IMR-90 (cell line): Measurements from ENCODE around the gene GABRA6. TPM values are rescaled to one million over a fixed set of nuclear protein-coding genes. Genes with fewer than 3 reads are reported as not detected.

Experiments used
- ATAC-seq: fragments of 200-7000 bp; cut with Tn5 transposase; 2 replicates; pipeline ENCODE4 v1.9.1; 2020; ENCODE audit warnings: low read depth, mild to moderate bottlenecking, moderate library complexity
- BruUV-seq: library from RNA; stranded (reverse); fragments of 400-500 nt; replicated peaks from 2 replicates; lab custom pipeline; 2021; lab: Mats Ljungman, UMichigan
- CTCF ChIA-PET: fragments of 300-600 bp; formaldehyde crosslinking; extraction: SDS; loops from one replicate; lab custom pipeline; 2021; ENCODE audit warnings: antibody characterized with exemption; lab: Yijun Ruan, JAX
- POLR2A ChIA-PET: fragments of 300-600 bp; sonication (Branson Sonifier 250); formaldehyde crosslinking; loops from one replicate; lab custom pipeline; 2022; ENCODE audit warnings: antibody characterized with exemption; ENCODE audit not compliant: unreplicated experiment; lab: Charles Lee
- DNase-seq: peaks from one replicate; pipeline ENCODE4 v3.0.0; 2013
- H2AFZ ChIP-seq: replicated peaks from 2 replicates; pipeline ENCODE3; 2013; ENCODE audit warnings: low read length, mild to moderate bottlenecking; ENCODE audit not compliant: poor library complexity
- H2AK5ac ChIP-seq: 2 replicates; pipeline ENCODE4 v1.6.1; 2013; ENCODE audit warnings: low read depth, low read length, inconsistent platforms
- H2AK9ac ChIP-seq: replicated peaks from 2 replicates; pipeline ENCODE3; 2013; ENCODE audit warnings: mild to moderate bottlenecking, low read depth, low read length, moderate library complexity; ENCODE audit not compliant: poor library complexity
- H2BK120ac ChIP-seq: 2 replicates; pipeline ENCODE4 v1.6.1; 2013; ENCODE audit warnings: low read depth, low read length, inconsistent platforms
- H2BK15ac ChIP-seq: 3 replicates; pipeline ENCODE4 v1.6.1; 2013; ENCODE audit warnings: low read depth, low read length, inconsistent platforms
- H2BK20ac ChIP-seq: 2 replicates; pipeline ENCODE4 v1.6.1; 2013; ENCODE audit warnings: low read depth, mild to moderate bottlenecking, inconsistent platforms, low read length, moderate library complexity
- H2BK5ac ChIP-seq: 2 replicates; pipeline ENCODE4 v1.6.1; 2013; ENCODE audit warnings: mild to moderate bottlenecking, low read depth, low read length, inconsistent platforms; ENCODE audit not compliant: poor library complexity, severe bottlenecking
- H3K14ac ChIP-seq: replicated peaks from 2 replicates; pipeline ENCODE4 v1.6.1; 2013; ENCODE audit warnings: low read depth, low read length, inconsistent platforms
- H3K18ac ChIP-seq: 2 replicates; pipeline ENCODE4 v1.6.1; 2013; ENCODE audit warnings: low read depth, low read length, control low read depth
- H3K23ac ChIP-seq: 2 replicates; pipeline ENCODE4 v1.6.1; 2013; ENCODE audit warnings: low read depth, low read length, inconsistent platforms
- H3K27ac ChIP-seq: 2 replicates; pipeline ENCODE4 v1.5.1; 2013; ENCODE audit warnings: mild to moderate bottlenecking, control low read depth, low read length; ENCODE audit not compliant: insufficient read depth
- H3K27me3 ChIP-seq: 2 replicates; pipeline ENCODE4 v1.6.1; 2013; ENCODE audit warnings: low read length; ENCODE audit not compliant: control insufficient read depth, insufficient read depth
- H3K36me3 ChIP-seq: 2 replicates; pipeline ENCODE4 v1.6.1; 2013; ENCODE audit warnings: low read length, mixed read lengths; ENCODE audit not compliant: control insufficient read depth, insufficient read depth
- H3K4ac ChIP-seq: 2 replicates; pipeline ENCODE4 v1.6.1; 2013; ENCODE audit warnings: low read depth, low read length, inconsistent platforms
- H3K4me1 ChIP-seq: 2 replicates; pipeline ENCODE4 v1.6.1; 2013; ENCODE audit warnings: low read length, mixed read lengths; ENCODE audit not compliant: control insufficient read depth, insufficient read depth
- H3K4me2 ChIP-seq: 2 replicates; pipeline ENCODE4 v1.6.1; 2013; ENCODE audit warnings: low read depth, mild to moderate bottlenecking, control low read depth, low read length, moderate library complexity
- H3K4me3 ChIP-seq: 2 replicates; pipeline ENCODE4 v1.5.1; 2013; ENCODE audit warnings: low read depth, mild to moderate bottlenecking, control low read depth, low read length, moderate library complexity; ENCODE audit not compliant: insufficient read depth
- H3K56ac ChIP-seq: 2 replicates; pipeline ENCODE4 v1.6.1; 2013; ENCODE audit warnings: low read length, inconsistent platforms; ENCODE audit not compliant: insufficient read depth; ENCODE audit errors: extremely low read depth
- H3K79me1 ChIP-seq, 2 experiments: 2 replicates each; pipeline ENCODE4 v1.6.1; 2013; ENCODE audit warnings: low read length in 2 of 2, inconsistent platforms in 1 of 2, low read depth in 1 of 2
- H3K9ac ChIP-seq: 2 replicates; pipeline ENCODE4 v1.6.1; 2013; ENCODE audit warnings: low read depth, low read length, control low read depth
- H3K9me1 ChIP-seq: 2 replicates; pipeline ENCODE4 v1.6.1; 2013; ENCODE audit warnings: low read length, inconsistent platforms; ENCODE audit not compliant: insufficient read depth
- H3K9me3 ChIP-seq: 2 replicates; pipeline ENCODE4 v1.6.1; 2013; ENCODE audit warnings: low read length; ENCODE audit not compliant: control insufficient read depth, insufficient read depth
- H4K20me1 ChIP-seq: 2 replicates; pipeline ENCODE4 v1.6.1; 2013; ENCODE audit warnings: low read length, inconsistent platforms; ENCODE audit not compliant: insufficient read depth
- H4K5ac ChIP-seq: 2 replicates; pipeline ENCODE4 v1.6.1; 2013; ENCODE audit warnings: mild to moderate bottlenecking, low read depth, low read length, control low read depth
- H4K8ac ChIP-seq, 2 experiments: 2 replicates each; pipeline ENCODE4 v1.6.1; 2013; ENCODE audit warnings: low read depth in 2 of 2, low read length in 2 of 2, control low read depth in 1 of 2, inconsistent platforms in 1 of 2
- H4K91ac ChIP-seq: 2 replicates; pipeline ENCODE4 v1.6.1; 2013; ENCODE audit warnings: low read depth, low read length, inconsistent platforms; ENCODE audit not compliant: insufficient read depth
- CEBPB ChIP-seq: IDR thresholded peaks from 2 replicates; pipeline ENCODE4 v1.6.1; 2012; ENCODE audit warnings: low read depth, low read length, improper control_type of control experiment
- CHD1 ChIP-seq: IDR thresholded peaks from 2 replicates; pipeline ENCODE4 v1.6.1; 2012; ENCODE audit warnings: low read depth, low read length, improper control_type of control experiment
- FOS ChIP-seq: fragments of 150-350 bp; IDR thresholded peaks from 2 replicates; pipeline ENCODE4 v1.6.1; 2016; ENCODE audit warnings: low read depth, low read length
- MAFK ChIP-seq: IDR thresholded peaks from 2 replicates; pipeline ENCODE4 v1.6.1; 2012; ENCODE audit warnings: low read depth, low read length, improper control_type of control experiment
- NFE2L2 ChIP-seq: fragments of 150-350 bp; IDR thresholded peaks from 2 replicates; pipeline ENCODE4 v1.6.1; 2016; ENCODE audit warnings: low read depth, mild to moderate bottlenecking, low read length
- POLR2A ChIP-seq: IDR thresholded peaks from 2 replicates; pipeline ENCODE4 v1.6.1; 2012; ENCODE audit warnings: mild to moderate bottlenecking, low read depth, low read length
- RAD21 ChIP-seq: IDR thresholded peaks from 2 replicates; pipeline ENCODE4 v1.6.1; 2012; ENCODE audit warnings: low read length, improper control_type of control experiment
- RCOR1 ChIP-seq: IDR thresholded peaks from 2 replicates; pipeline ENCODE4 v1.6.1; 2012; ENCODE audit warnings: mild to moderate bottlenecking, low read length, improper control_type of control experiment; ENCODE audit not compliant: insufficient replicate concordance
- WGBS, 2 experiments: methylation state at CpG; one replicate each; pipeline versions ENCODE4 v1.1.5 to v1.1.7; 2013; ENCODE audit warnings: missing lambda C conversion rate in 2 of 2; ENCODE audit not compliant: insufficient read length in 1 of 2; ENCODE audit errors: extremely low coverage in 2 of 2; 5-methylcytosine and 5-hydroxymethylcytosine counted together
- dilution Hi-C: fragments of 300-500 bp; cut with HindIII; formaldehyde crosslinking; loops from one replicate; pipeline ENCODE4 v1.14.3; 2018; ENCODE audit warnings: low sequenced_read_pairs; ENCODE audit not compliant: unreplicated experiment
- in situ Hi-C: fragments of 300-500 bp; cut with MboI; formaldehyde crosslinking; loops from 3 replicates; pipeline ENCODE4 v1.14.3; 2019; ENCODE audit warnings: low sequenced_read_pairs, inconsistent platforms, mixed read lengths
- intact Hi-C: fragments of 100-400 bp; cut with micrococcal nuclease; formaldehyde crosslinking; loops from 2 replicates; pipeline ENCODE4 v1.10.0; 2022
- polyA plus RNA-seq, 3 experiments: library from polyadenylated mRNA; depleted of rRNA; stranded (reverse); fragments of >200 nt; gene quantifications; 2 replicates each; pipeline ENCODE4 v1.2.3, GENCODE V29; 2012; ENCODE audit warnings: low replicate concordance in 1 of 3
- total RNA-seq: library from RNA; depleted of rRNA; stranded (reverse); fragments of >200 nt; gene quantifications from 2 replicates; pipeline ENCODE4 v1.2.3, GENCODE V29; 2012
- TF ChIP-seq, protein P1 (sequence below): fragments of 150-350 bp; IDR thresholded peaks from 2 replicates; pipeline ENCODE4 v1.6.1; 2017; ENCODE audit warnings: mild to moderate bottlenecking, antibody characterized with exemption, low read length, low read depth

The GABRA6 gene
- total and polyA plus RNA-seq, 2 of the 4 experiments (the other 2 are of a cell fraction) = not detected

DNA sequence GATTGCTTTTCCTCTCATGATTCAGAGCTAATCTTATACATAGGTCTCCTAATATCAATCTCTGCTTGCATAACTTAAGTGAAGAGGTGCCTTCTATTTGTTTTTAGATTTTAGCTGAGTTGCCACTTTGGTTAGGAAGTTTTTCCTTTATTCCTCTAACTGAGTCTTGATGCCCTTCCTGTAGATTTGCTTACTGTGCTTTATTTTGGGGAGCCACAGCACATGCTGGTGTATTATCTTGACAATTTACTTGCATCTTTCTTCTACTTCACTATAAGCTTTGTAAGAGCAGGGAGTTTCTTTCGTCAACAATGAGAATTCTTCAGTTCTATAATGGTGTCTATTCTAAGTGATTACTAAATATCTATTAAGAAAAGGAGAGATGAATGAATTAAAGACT is 54.9 kb downstream of the GABRA6 start:
- H4K8ac ChIP-seq = no peak overlapping the region
- DNase-seq (no peak), ATAC-seq (no peak)
- no peak overlapping the region for H4K5ac ChIP-seq
- H2BK15ac ChIP-seq = no peak overlapping the region
- no peak overlapping the region for H2BK20ac ChIP-seq
- no peak overlapping the region for H2AK5ac ChIP-seq
- WGBS, 2 experiments = no CpG with 5 or more reads among the region's 1 CpG
- in situ Hi-C loops = no loop called here
- no peaks in the 10 kb centered on the region for H4K20me1 ChIP-seq
- H3K4ac ChIP-seq = no peak overlapping the region
- H3K27ac ChIP-seq = no peak overlapping the region
- intact Hi-C loops = no loop called here
- TF ChIP-seq NFE2L2 = no peak
- TF ChIP-seq, protein P1, sequence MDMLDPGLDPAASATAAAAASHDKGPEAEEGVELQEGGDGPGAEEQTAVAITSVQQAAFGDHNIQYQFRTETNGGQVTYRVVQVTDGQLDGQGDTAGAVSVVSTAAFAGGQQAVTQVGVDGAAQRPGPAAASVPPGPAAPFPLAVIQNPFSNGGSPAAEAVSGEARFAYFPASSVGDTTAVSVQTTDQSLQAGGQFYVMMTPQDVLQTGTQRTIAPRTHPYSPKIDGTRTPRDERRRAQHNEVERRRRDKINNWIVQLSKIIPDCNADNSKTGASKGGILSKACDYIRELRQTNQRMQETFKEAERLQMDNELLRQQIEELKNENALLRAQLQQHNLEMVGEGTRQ = no peak
- no peak for TF ChIP-seq CHD1
- TF ChIP-seq RCOR1 = no peak
- no peak for TF ChIP-seq MAFK
- no peak for TF ChIP-seq RAD21
- no peak for TF ChIP-seq FOS
- TF ChIP-seq CEBPB = no peak
- TF ChIP-seq POLR2A = no peak
- ChIA-PET CTCF (no interaction called here), POLR2A (no interaction called here)
- no TSS peak for BruUV-seq
- dilution Hi-C loops = no loop called here
- H4K91ac ChIP-seq = no peak overlapping the region
- no peak overlapping the region for H3K4me2 ChIP-seq
- H2BK5ac ChIP-seq = no peak overlapping the region
- H3K4me1 ChIP-seq = no peaks in the 10 kb centered on the region
- H3K79me1 ChIP-seq = no peaks in the 10 kb centered on the region
- H2BK120ac ChIP-seq = no peak overlapping the region
- no peak overlapping the region for H3K18ac ChIP-seq
- H2AK9ac ChIP-seq = no peak overlapping the region
- H2AFZ ChIP-seq = no peak overlapping the region
- H3K27me3 ChIP-seq = no peaks in the 10 kb centered on the region
- no peaks in the 10 kb centered on the region for H3K9me1 ChIP-seq
- H3K9ac ChIP-seq = no peak overlapping the region
- H3K4me3 ChIP-seq = no peak overlapping the region
- peaks cover 14% of the 10 kb centered on the region for H3K9me3 ChIP-seq
- H3K14ac ChIP-seq = no peak overlapping the region
- no peak overlapping the region for H3K56ac ChIP-seq
- H3K23ac ChIP-seq = no peak overlapping the region
- no peaks in the 10 kb centered on the region for H3K36me3 ChIP-seq
